A549 treated with dexamethasone at 1 μM for 4 hours (cell line): ENCODE measurements around the gene GRIN2B. TPM values are rescaled to one million over a fixed set of nuclear protein-coding genes. Genes with fewer than 3 reads are reported as not detected.

Experiments
- total RNA-seq: library from RNA; stranded (reverse); fragments of 200-300 nt; extraction: Qiagen RNA extraction; gene quantifications from 5 replicates; pipeline ENCODE4 v1.2.3, GENCODE V29; 2022

GRIN2B gene
- 2.7 to 5.3 TPM (median 4.6 TPM) in 5 replicates for total RNA-seq

DNA sequence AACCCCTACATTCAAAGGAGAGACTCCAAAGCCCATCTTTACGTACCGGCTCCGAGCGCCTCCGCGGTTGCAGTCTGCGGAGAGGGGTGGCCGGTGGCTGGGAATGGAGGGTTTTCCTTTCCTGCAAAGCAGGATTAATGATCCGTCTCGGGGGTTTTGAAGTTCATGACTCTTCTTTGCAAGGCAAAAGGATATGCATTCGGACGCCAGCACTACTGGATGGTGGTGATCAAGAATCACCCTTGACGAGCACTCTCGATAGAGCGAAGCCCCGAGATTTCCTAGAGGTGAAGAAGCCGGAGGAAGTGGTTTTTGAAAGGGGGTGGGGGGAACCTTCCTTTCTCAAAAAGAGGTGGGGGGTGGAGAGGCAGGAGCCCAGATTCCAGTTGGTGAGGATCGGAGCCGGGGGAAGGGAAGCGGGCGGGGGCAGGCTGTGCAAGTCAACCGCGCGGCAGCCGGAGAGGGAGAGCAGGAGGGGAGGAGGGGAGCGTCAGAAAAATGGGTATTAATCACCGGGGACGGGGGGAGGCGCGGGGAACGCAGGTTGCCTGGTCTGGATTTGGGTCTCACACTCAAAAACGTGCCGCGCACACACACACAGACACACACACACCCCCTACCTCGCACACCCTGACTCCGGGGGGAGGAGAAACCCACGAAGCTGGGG, at the start of gene GRIN2B:
Gene GRIN2B (minus strand): TSS at position 307 of the 667 bp plus-strand sequence. CDS start 115,394 bp downstream, outside the sequence.

